GM19351 (cell line): Measurements from ENCODE around the gene GPANK1.

Source experiments
- ATAC-seq: cut with Tn5 transposase; IDR thresholded peaks from one replicate; pipeline ENCODE4 v1.9.1; 2021; ENCODE audit warnings: mild to moderate bottlenecking, moderate library complexity; ENCODE audit not compliant: unreplicated experiment

GPANK1 gene

GRCh38 chr6:31621991-31622390 is 42.8 kb downstream of the GPANK1 start:
- ATAC-seq, result no peak

- ATAC-seq, result no peak
These were observed 43.4 kb downstream of the GPANK1 start for GRCh38 chr6:31621320-31621939.

GRCh38 chr6:31620586-31621319 is 44.0 kb downstream of the GPANK1 start, which contains the start of gene PRRC2A:
Gene PRRC2A, plus strand, starts transcription at chr6:31620715. Its CDS starts 2,075 bp downstream, at chr6:31622790.
- peak; percentile 19 for ATAC-seq

- ATAC-seq, result peak; percentile 82
These were observed 44.8 kb downstream of the GPANK1 start for GRCh38 chr6:31619805-31620585.

GRCh38 chr6:31617010-31617409 is 47.8 kb downstream of the GPANK1 start:
- ATAC-seq, result no peak

GRCh38 chr6:31615748-31616147 is 49.0 kb downstream of the GPANK1 start:
- no peak for ATAC-seq

GRCh38 chr6:31614684-31615578 is 49.9 kb downstream of the GPANK1 start, which contains the start of gene AIF1:
Gene AIF1, plus strand, starts transcription at chr6:31615234. Its CDS starts 96 bp downstream, at chr6:31615330.
- no peak for ATAC-seq

- no peak for ATAC-seq
These were observed 50.6 kb downstream of the GPANK1 start for GRCh38 chr6:31614075-31614619.
